DMS153 treated with DMSO at 0.1 percent for 48 hours (cell line): ENCODE data around the gene SLC1A6.
"Not testable (repeated sequence)": the region's sequence is repeated elsewhere in the genome, so short reads cannot be mapped to it uniquely, and the experiment has no call there.

Experiments
- DNase-seq: peaks from one replicate; lab custom pipeline; 2025; ENCODE audit not compliant: unreplicated experiment; lab: John Stamatoyannopoulos, UW

SLC1A6 gene

DNA sequence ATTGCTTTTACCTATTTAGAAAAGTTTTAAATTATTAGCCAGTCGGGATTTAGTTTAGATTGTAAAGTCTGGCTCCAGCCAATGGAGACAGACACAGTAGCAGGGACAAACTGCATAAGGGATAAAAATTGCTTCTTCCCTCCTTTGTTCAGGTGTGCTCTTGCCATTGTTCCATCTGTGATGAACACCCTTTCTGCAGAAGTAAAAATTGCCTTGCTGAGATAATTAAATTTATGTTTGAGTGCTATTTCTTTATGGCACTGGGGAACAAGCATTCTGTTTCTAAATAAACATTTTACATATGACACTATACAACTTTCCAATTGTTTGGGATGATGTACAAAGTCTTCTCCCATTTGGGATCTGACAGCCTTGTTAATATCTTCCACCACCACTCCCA is 20.4 kb downstream of the SLC1A6 start:
- DNase-seq, result no peak

DNA sequence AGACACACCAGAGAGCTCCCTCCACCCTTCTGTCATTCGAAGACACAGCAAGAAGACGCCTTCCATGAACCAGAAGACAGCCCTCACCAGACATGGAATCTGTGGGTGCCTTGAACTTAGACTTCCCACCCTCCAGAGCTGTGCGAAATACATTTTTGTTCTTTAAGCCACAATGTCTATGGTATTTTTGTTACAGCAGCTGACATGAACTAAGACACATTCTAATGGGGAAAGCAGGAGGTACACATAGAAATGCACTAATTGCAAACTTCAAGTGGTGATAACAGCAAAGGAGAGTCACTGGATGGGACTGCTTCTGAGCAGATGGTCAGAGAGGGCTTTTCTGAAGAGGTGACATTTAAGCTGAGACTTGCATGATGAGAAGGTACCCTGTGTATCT is 22.2 kb downstream of the SLC1A6 start:
- no peak for DNase-seq

DNA sequence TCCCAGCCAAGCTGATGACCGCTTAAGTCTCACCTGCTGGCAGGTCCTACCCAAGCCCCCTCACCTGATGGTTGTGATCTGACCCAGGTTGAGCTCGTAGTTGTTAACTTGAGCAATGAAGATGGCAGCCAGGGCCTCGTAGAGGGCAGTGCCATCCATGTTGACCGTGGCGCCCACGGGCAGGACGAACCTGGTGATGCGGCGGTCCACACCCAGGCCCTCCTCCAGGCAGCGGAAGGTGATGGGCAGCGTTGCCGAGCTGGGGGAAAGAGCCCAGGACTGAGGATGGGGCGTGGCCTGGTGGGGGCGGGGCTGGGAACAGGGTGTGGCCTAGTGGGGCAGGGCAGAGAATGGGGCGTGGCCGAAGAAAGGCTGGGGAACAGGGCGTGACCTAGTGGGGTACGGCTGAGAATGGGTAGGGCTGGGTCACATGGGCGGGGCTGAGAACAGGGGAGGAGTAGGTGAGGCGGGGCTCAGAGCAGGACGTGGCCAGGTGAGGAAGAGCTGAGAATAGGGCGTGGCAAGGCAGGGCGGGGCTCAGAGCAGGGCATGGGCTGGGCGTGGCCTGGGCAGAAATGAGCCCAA is 25.5 kb downstream of the SLC1A6 start:
- no peak for DNase-seq

DNA sequence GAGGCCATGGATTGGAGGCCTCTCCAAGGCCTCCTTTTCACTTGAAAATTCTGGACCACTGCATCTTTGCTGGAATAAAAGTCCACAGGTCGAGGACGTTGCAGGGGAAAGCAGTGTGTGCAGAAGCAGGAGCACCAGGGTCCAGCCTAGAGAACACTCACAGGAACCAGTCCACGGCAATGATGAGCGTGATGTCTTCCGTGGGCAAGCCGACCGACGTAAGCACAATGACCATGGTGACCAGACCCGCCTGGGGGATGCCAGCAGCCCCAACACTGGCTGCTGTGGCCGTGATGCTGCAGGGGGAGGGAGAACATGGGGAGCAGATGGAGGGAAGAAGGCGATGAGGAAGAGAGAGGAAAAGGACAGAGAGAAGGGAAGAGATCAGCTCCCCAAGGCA is 26.9 kb downstream of the SLC1A6 start:
- no peak for DNase-seq

DNA sequence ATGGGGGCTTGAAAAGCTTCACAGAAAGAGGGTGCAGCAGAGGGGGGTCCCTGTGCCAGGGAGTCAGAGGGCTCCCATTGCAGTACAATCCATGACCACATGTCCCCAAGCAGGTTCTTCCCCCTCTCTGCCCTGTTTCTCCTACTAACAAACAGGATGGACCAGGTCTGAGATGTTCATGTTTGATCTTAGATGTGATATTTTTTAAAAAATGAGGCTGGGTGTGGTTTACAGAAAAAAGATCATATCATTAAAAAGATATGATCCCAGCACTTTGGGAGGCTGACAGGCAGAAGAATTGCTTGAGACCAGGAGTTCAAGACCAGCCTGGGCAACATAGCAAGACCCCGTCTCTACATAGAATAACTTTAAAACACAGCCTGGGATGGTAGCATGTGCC is 29.2 kb downstream of the SLC1A6 start:
- DNase-seq, result no peak

DNA sequence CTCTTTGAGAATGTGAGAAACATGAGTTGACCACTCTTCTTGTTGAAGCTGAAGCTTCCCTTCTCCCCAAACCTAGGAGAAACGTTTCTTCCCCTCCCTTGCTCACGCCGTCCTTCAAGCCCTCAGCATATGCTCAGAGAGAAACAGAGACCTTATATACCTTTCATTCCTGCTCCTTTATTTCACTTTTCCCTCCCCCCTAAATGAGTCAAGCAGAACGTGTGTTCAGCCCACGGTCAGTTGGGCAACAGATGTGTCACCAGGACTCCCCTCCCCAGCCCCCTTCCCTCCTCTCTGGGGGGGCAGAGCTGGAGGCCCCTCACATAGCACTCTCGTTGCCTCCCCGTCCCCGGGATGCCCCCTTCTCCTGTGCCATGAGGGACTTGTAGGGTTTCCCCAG is 29.8 kb downstream of the SLC1A6 start:
- no peak for DNase-seq

DNA sequence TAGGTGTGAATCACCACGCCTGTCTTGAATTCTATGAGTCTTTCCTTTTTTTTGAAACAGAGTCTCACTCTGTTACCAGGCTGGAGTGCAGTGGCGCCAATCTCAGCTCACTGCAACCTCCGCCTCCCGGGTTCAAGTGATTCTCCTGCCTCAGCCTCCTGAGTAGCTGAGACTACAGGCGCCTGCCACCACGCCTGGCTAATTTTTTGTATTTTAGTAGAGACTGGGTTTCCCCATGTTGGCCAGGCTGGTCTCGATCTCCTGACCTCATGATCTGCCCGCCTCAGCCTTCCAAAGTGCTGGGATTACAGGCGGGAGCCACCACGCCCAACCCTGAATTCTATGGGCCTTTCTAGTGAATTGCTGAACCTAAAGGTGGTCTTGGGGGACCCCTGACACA is 30.3 kb downstream of the SLC1A6 start:
- not testable (repeated sequence) for DNase-seq

DNA sequence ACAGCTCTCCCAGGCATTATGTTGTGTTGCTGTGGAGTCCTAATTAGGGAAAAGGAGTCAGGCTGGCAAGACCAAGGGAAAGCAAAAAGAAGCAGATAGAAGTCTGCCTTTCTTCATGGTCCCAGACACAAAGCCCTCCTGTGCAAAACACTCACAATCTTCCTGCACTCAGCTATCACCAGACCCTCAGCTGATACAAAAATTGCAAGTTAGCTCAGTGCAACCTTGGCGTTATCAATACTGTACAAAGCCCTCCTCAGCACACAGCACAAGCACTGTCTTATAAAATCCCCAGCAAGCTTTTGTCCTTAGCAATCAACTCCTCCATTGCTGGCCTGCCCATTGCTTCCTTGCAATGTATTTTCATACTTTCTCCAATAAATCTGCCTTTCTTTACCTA is 35.2 kb downstream of the SLC1A6 start:
- DNase-seq, result no peak

DNA sequence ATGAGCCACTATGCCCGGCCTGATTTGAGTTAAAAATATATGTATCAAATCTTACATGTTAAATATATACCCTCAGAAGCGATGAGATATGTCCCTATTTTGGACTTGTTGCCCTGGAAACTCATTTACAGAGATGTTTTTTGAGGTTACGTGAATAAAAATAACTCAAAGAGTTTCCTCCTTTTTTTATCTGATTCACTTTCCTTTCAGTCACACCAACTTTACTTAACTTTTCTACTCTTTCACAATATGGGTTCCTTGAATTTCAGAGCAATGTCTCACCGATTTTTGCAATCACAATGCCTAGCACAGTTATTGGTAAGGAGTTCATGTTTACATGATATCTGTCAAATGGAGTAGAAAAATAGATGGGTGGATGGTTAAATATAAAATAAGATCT is 36.1 kb downstream of the SLC1A6 start:
- no peak for DNase-seq

DNA sequence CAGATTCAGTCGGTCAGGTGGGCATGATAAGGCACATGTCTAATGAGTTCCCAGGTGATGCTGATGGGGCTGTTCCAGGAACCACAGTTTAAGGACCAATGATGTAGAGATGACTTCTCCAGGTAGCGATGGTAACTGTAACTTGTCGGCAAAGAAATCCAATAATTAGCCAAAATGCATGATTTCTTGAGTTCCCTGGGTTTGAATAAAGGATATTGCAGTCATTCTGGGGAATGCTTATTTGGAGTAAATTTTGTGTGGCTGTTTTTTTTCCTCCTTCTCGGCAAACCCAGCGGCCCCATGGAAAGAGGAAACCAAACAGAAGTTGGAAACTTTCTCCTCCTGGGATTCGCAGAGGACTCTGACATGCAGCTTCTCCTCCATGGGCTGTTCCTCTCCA is 38.5 kb downstream of the SLC1A6 start, which contains the start of gene OR7C2:
TSS of gene OR7C2 (plus strand) at position 301 of the 400 bp plus-strand sequence. CDS start at position 301, 0 bp downstream.
- DNase-seq, result no peak

DNA sequence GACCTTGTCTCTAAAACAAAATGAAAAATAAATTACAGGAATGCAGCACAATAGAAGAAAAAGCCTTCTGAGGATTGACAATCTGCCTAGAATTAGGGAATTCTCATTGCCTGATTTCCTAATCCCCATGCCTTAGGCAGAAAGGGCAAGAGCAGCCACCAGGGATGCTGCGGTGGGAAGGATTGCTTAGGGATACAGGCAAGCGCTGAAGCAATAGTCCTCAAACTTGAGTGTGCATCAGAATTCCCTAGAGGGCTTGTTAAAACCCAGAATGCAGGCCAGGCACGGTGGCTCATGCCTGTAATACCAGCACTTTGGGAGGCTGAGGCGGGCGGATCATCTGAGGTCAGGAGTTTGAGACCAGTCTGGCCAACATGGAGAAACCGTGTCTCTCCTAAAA is 39.4 kb downstream of the SLC1A6 start:
- DNase-seq, result no peak

DNA sequence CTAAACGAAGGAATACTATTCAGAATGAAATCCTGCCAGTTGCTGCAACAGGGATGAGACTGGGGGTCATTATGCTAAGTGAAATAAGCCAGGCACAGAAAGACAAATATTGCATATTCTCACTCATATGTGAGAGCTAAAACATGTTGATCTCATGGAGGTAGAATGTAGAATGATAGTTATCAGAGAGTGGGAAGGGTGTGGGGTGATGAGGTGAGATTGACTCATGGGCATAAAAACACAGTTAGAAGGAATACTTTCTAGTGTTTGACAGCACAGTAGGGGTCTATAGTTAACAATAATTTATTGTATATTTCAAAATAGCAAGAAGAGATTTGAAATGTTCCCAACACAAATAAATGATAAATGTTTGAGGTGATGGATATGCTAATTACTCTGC is 46.2 kb downstream of the SLC1A6 start:
- no peak for DNase-seq

DNA sequence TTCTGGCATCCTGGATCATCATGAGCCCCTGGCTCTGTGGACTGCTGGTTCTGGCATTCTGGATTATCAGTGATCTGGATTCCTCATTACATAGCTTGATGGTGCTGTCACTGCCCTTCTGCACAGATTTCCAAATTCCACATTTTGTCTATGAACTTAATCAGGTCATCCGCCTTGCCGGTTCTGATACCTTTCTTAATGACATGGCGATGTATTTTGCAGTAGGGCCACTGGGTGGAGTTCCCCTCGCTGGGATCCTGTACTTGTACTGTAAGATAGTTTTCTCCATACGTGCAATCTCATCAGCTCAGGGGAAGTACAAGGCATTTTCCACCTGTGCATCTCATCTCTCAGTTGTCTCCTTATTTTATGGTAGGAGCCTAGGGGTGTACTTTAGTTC is 62.8 kb downstream of the SLC1A6 start:
- DNase-seq, result no peak

DNA sequence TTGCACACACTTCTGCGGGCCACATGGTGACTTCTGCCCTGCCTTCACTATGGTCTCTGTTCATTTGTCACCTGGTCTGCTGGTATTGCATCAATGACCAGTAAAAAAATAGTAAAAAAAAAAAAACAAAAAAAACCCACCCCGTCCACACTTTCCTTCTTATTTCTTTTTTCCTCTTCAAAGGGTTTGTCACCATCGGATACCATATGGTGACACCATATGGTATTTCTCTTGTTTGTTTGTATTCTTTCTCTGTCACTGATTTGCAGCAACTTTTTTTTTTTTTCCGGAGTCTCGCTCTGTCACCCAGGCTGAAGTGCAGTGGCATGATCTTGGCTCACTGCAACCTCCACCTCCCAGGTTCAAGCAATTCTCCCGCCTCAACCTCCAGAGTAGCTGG is 64.5 kb downstream of the SLC1A6 start:
- no peak for DNase-seq

DNA sequence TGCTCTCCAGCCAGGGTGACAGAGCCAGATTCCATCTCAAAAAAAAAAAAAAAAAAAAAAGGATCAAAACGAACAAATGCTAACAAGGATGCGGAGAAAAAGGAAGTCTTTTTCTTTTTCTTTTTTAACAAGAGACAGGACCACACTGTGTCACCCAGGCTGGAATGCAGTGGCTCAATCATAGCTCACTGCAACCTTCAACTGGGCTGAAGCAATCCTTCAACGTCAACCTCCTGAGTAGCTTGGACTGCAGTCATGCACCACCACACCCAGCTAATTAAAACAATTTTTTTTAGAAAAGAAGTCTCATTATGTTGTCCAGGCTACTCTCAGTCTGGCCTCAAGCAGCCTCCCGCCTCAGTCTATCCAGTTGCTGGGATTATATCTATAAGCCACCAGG is 73.0 kb downstream of the SLC1A6 start:
- no peak for DNase-seq

DNA sequence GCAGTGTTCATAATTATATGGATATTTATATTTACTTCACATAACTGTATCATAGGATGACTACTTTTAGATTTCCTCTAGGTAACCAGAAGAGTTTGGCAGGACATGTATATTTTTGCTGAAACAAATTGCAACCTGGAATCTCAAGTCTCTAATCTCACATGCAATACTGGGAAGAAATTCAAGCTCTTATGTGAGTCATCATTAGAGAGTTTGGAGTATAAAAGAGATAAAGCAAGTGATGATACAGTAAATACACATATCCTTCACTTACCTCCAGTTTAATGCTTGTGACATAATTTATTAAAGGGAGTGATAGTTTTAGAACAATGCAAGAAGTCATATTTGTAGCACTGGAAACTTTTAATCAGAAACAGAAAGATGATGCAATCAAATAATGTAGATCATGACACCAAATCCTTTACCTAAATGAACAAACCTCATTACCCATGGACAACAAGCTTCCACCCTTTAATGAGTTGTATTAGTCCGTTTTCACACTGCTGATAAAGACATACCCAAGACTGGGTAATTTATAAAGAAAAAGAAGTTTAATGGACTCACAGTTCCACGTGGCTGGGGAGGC is 77.9 kb downstream of the SLC1A6 start:
- no peak for DNase-seq
